NCI-H1417 treated with DMSO at 0.1 percent for 48 hours (cell line): ENCODE data around the gene FAM53A.
"Not testable (repeated sequence)": the region's sequence is repeated elsewhere in the genome, so short reads cannot be mapped to it uniquely, and the experiment has no call there.

Source experiments
- DNase-seq: peaks from one replicate; lab custom pipeline; 2025; lab: John Stamatoyannopoulos, UW

FAM53A gene

DNA sequence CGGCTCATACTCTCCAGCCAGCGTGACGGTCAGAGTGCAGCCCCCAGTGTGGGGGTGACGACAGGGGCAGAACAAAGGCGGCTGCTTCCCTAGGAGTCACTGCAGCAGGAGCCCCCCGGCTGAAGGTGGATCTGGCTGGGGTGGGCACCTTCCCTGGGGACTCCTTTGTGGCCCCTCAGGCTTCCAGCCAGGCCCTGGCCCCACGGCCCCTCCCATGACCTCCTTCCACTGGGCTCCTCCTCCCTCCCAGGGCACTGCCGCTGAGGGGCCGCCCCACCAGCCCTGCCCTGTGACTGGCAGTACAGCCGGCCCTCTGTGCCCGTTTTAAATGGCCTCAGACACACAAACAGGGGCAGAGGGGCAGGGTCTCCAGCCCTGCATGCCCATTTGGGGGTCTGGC lies 61.9 kb downstream of the FAM53A start:
- no peak for DNase-seq

DNA sequence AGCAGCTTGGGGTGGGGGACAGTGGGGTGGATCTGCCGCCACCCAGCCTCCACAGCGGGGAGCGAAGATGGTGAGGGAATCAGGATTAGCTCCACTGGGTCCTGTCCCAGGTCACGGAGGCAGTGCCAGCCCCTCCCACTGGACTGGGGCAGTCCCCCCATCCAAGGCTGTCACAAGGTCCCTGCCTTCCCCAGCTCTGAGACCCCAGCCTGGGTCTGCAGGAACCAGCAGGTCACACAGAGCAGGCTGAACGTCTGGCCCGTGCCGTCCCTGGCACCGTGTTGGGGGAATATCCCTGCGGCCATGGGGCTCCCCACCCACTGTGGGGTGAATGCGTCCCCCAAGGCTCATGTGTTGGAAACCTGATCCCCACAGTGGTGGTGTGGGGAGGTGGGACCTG lies 62.6 kb downstream of the FAM53A start:
- DNase-seq: no peak

DNA sequence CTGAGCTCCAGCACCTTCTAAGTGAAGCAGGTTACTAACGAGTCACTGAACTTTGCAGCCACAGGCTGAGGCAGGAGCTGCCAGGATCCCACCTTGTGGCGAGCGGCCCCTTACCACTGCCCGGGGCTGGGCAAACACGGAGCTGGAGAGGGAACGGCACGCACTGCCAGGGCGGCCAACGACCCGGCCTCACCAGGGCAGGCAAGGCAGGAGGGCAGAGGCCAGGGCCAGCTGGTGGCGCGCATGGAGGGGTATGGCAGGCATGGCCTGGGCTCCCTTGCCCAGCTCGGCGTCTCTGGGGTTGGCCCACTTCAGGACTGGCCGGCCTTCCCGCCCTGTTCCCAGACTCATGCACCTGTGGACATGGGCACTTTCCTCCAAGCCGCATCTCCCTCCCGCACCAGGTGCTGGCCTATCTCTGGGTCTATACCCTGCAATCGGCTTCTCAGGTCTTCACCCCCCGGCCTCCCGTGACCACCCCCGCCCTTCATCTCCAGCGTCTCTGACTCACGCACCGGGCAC lies 64.9 kb downstream of the FAM53A start:
- DNase-seq: no peak

DNA sequence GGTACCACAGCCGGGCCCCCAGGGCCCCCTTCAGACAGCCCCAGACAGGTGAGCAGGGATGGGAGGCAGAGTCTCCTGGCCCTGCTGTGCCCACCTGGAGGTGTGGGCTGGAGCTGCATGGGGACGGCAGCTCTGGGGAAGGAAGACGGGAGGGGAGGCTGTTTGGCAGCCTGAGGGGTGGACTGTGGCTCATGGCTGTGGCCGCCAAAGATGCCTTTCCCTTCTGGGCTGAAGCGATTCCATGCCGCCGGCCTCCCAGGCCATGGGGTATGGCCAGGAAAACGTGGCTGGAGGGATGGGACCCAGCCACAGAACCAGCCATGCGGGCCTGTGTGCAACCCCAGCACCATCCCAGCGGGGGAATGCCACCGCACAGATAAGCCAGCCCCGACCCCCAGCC lies 65.7 kb downstream of the FAM53A start:
- DNase-seq: no peak

DNA sequence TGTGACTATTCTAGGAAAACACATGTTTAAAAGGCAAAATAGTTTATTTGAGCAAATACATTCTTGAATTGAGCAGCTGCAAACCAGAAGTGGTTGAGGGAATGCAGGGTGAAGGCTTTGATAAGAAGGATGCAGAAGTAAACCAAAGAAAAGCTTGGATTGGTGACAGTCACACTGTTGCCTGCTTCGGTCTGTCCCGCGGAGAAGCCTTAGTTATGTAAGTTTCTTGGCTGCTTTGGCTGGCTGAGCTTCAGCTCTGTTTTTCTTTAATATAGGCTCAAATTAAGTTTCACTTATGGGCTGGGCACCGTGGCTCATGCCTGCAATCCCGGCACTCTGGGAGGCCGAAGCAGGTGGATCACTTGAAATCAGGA lies 67.6 kb downstream of the FAM53A start:
- DNase-seq: no peak

DNA sequence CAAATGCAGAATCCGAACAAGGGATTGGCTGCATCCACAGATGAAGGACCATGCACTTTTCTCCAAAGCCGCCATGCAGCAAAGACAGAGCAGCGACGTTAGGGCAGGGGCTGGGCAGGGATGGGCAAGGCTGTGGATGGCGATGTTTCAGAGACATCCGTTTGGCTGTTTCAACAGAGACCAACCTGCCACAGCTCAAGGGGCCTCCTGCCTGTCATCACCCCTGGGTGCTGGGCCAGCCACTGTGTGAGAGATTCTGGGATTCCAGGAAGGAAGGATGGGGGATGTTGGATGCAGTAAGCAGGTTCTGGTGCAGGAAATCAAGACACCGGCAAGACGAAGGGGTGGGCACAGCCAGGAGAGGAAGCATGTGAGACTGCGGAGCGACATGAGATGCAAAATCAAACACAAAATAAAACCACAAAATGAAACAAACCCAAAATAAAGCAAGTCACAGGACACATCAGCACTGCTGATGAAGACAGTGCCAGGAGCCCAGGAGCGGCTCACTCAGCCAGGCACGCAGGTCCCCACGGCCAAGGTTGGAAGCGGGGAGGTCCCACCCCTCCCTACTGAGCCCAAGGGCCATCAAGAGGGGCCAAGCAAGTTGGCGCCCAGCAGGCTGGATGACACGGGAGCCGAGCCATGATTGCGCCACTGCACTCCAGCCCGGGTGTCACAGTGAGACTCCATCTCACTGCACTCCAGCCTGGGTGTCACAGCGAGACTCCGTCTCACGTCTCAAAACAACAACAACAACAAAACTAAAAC lies 68.1 kb downstream of the FAM53A start:
- no peak for DNase-seq

DNA sequence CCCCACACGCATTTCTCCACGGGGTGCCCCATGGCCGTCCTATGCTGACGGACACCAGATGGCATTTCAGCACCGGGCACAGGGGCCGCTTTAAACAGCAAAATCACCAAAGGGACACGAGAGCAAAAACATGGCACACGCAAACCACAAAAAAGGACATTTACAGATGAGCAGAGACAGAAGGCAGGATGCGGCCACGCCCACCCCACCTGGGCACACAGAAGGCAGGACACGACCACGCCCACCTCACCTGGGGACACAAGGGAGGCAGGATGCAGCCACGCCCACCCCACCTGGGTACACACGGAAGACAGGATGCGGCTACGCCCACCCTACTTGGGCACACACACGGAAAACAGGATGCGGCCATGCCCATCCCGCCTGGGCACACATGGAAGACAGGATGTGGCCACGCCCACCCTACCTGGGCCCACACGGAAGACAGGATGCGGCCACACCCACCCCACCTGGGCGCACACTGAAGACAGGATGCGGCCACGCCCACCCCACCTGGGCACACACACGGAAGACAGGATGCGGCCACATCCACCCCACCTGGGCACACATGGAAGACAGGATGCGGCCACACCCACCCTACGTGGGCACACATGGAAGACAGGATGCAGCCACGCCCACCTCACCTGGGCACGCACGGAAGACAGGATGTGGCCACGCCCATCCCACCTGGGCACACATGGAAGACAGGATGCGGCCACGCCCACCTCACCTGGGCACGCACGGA lies 69.1 kb downstream of the FAM53A start:
- DNase-seq: no peak

DNA sequence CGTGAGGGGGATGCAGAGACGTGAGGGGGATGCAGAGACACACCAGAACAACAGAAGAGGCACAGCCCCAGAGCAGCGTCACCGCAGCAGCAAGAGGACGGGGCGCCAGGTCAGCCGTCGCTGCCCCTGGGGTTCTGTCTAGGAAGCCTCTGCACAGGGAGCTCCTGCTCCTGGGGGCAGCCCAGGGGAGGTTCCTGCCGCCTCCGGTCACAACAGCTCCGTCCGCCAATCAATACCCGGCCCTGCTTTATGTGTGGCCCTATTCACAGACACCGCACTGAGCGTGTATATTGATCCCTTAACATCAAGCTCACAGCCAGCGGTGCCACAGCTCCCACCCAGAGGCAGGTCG lies 69.6 kb downstream of the FAM53A start:
- DNase-seq: no peak

DNA sequence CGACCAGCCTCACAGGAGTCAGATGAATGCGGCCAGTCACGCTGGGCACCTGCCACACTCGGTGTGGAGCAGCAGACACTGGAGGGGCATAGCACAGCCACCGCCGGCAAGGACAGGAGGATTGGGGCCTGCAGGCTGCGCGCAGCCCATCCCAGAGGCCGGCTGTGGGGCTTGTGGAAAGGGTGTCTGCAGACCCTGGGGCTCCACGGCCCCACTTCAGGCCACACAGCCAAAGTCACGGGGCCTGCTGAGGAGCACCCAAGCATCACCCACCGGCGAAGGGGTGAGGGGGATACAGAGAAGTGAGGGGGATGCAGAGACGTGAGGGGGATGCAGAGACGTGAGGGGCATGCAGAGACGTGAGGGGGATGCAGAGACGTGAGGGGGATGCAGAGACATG lies 70.1 kb downstream of the FAM53A start:
- DNase-seq: no peak

DNA sequence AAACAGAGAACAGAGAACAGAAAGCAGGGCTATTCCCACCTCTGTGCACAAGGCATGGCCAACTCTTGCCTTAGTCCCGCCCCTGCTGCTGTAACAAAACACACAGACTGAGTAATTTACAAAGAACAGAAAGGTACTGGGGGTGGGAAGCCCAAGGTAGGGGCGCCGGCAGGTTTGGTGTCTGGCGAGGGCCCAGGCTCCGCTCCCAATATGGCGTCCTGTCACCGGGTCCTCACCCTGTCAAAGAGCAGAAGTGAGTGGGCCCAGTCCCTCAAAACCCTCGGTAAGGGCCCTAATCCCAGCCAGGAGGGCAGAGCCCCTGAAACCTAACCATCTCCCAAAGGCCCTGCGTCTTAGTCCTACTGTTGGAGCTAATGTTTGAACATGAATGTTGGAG lies 71.0 kb downstream of the FAM53A start:
- no peak for DNase-seq

DNA sequence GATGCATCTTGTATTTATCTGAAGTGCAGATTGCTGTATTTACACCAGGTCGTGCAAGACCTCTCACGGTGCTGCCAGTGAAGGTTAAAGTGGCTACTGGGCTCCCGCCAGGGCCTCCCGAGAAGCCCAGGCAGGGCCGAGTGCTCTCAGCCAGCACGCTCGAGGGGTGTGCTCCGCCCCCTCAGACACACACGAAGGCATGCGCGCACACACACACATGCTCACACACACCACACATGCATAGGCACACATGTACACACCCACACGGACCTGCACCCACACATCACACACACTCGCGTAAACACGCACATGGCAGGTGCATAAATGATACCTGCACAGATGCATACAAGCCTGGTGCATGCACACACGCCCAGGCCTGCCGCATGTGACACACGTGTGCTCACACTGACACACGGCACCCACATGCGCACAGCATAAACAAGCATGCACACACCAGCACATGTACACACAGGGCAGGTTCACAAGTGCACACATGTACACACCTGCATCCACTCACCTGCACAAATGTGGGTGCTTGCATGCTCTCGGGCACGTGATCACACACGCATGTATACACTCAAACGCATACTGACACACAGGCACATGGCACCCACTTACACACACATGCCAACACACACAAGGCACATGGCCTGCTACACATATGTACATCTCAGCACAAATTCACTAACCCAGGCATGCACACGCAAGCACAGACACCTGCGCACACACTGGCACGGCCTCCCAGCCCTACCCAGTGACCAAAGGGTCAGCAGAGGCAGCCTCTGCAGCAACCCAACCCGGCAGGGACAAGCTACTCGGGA lies 71.6 kb downstream of the FAM53A start:
- no peak for DNase-seq

DNA sequence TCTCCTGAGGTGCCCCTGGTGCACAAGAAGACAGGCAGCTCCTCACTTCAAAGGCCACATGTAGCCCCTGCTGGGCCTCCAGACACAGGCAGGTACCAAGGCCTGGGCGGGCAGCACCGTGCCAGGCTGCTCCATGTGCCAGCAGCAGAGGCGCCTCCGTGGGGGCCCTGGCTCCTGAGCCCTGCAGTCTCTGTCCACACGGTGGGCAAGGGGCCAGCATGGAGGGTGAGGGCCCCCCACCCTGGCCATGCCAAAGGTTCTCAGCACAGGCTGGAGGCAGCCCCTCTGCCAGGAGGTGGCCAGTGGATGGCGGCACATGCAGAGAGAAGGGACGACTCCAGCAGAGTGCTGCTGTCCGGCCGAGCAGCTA lies 72.6 kb downstream of the FAM53A start:
- no peak for DNase-seq

DNA sequence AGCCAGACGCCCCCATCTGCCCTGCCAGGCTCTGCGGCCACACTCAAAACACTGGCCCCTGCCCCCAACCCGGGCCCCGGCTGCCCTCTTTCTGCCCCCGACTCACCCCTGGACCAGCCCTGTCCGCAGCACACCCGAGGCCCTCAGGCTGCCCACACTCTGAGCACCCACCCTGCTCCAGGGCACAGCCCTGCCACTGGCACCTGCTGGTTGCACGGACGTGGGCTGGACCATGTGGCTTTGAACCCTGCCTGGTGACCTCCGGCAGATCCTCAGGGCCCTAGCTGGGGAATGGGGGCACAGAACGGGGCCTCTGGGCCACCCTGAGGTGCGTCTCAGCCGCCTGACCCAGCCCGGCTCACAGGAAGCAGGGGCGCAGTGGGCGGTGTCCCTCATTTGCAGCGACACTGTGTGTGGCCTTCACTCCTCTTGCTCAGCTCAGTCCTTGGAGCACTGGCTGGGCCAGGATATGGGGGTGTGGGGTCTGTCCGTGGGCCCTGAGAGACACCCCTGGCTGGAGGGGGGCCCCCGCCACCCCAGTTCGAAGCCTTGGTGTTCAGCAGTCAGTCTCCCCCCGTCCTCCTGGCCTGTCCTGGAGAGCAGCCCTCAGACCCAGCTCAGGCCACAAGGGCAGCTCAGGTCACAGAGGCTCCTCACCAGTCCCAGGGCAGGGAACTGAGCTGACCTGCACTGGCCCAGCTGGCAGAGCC lies 73.2 kb downstream of the FAM53A start:
- DNase-seq: no peak

DNA sequence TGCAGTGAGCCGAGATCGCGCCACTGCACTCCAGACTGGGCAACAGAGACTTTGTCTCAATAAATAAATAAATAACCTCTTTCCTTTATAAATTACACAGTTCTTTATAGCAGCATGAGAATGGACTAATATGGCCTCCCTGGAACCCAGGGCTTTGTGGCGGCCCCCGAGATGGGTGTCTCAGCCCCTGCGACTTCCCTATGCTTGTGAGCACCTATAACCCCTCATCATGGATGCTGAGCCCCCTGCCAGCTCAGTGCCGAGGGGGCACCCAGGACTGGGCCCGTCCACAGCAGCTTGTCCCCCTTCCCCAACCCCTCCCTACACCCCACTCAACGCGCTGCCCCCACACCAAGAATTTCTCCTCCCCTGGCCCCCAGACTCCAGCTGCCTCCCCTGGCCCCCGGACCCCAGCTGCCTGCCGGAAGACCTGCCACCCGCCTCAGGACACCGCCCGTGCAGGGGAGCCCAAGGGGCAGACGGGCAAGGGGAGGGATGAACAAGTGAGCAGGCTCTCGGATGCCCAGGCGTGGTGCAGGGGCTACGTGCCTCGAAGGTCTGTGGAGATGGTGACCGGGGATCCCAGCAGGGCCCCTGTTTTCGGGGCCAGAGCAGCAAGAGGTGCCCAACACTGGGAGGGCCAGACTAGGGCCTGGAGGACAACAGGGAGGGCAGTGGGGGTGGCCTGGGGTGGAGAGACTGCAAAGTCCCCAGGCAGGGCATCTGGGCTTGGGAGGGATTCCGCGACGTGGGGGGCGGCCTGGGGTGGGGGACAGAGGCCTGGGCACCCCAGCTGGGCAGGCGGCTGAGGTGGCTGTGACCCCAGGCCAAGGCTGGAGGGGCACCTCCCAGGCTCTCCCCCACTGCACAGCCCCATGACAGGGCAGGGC lies 74.0 kb downstream of the FAM53A start:
- no peak for DNase-seq

DNA sequence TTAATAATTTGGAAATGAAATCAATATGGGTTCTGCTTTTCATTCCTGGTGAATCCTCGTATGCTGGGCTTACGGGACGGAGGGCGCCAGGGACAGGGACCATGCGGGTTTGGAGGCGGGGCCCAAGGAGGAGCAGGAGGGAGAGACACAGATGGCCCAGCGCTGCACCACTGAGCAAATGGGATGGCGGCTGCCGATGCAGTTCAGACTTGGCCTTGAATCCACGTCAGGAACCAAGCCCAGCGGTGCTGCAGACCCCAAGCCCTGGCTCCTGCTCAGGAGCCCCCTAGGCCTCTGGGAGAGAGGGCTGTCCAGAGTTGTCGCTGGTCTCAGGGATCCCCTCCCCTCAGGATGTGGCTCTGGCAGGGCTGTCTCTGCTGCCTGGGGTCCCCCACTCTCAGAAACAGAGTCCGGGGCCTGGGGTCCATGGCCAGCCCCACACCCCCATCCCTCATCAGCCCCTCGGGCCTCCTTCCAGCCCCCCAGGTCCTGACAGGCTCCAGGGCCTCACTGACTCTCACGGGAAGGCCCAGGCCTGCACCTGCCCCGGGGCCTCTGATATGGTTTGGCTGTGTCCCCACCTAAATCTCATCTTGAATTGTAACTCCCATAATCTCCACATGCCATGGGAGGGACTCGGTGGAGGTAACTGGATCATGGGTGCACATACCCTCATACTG lies 75.2 kb downstream of the FAM53A start:
- DNase-seq: no peak

DNA sequence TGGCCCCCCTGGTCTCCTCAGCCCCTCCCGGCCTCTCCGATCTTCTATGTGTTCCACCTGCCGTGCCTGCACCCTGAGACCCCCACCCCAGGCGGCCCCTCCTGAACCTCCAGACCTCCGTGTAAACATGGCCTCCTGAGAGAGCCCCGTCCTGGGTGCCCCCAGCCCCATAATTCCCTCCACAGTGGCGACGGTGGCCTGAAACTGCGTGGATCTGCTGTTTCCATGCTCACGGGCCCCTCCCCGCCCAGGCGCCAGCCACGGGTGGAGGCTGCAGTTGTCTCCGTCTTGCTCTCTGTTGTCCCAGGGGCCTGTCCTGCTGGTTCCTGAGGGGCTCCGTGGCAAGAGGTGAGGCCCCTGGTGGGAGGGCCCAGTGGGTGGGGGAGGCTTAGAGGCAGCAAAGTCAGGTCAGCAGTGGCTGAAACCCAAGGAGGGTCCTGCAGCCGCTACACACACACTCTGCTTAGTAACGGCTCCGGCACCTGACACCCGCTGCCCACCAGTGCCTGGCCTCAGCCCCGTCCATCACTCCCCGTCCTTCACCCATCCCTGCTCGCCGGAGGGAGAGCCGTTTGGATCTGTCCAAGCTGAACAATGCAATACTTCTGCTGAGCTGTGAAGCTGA lies 75.8 kb downstream of the FAM53A start:
- DNase-seq: no peak

DNA sequence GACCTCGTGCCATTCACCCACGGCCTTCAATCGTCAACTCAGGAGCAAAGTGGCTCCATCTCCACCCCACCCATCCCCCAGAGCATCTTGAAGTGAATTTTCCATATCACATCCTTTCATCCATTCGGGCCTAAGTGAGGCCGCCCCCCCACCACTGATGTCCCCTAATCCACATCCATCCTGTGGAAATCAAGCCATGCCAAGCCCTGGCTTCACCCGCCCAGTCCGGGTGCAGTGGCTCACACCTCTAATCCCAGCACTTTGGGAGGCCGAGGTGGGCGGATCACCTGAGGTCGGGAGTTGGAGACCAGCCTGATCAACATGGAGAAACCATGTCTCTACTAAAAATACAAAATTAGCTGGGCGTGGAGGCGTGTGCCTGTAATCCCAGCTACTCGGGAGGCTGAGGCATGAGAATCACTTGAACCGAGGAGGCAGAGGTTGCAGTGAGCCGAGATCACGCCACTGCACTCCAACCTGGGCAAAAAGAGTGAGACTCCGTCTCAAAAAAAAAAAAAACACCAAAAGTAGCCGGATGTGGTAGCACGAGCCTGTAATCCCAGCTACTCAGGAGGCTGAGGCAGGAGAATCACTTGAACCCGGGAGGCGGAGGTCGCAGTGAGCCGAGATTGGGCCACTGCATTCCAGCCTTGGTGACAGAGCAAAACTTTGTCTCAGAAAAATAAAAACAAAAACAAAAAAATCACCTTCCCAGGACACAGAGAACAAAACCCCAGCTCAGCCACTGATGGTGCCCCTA lies 76.5 kb downstream of the FAM53A start:
- not testable (repeated sequence) for DNase-seq

DNA sequence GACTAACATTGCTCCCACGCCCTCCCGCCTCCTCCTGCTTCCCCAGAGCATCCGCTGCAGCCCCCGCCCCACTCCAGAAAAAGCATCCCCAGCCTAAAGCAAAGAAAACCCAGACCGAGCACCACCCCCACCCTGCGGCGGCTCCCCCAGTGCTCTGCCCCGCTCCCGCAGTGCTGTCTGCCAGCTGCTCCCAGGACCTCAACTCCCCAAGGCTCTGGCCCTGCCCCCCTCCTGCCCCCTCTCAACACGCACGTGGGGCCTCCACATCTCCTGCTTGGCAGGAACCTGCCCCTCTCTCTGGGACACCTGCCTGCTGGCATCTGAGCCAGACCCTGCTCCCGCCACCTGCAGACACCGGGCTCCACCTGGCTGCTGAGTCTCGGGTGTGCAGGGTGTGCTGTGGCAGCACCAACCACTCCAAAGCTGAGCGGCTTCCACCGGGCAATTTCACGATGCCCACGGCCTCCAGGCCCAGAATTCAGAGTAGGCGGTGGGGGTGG lies 79.4 kb downstream of the FAM53A start:
- no peak for DNase-seq

DNA sequence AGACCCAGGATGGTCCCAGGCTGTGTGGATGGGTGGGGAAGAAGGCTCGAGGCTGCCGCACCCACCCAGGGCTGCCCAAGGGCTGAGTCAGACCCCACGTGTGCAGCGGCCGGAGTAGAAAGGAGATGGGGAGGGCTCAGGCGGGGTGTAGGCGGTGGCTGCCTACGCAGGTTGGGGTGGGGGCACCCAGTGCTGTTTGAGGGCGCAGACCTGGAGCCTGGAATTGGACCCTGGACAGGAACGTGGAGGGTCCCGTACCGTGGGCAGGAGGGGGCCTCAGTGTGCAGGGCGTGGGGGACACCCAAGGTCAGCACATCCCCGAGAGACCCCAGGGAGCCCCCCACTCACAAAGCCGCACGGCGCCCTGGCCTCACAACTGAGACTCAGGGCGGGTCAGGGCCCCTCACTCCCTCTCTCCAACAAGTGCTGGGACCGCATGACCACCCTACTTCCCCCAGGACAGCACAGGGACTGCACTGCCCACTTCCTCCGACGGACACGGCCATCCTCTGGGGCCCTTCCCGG lies 79.9 kb downstream of the FAM53A start:
- DNase-seq: no peak
